ENCODE data around the gene KIAA1755.

KIAA1755 gene

GRCh38 chr20:38202153-38202981 is 58.2 kb downstream of the KIAA1755 start:
- no peak for DNase-seq

- no peak for DNase-seq
These were observed 59.2 kb downstream of the KIAA1755 start for GRCh38 chr20:38201356-38201755.

GRCh38 chr20:38200646-38201045 is 59.9 kb downstream of the KIAA1755 start:
- no peak for DNase-seq

- no peak for DNase-seq
These were observed 60.8 kb downstream of the KIAA1755 start for GRCh38 chr20:38199501-38200390.

- DNase-seq, result peak; percentile 33
These were observed 62.2 kb downstream of the KIAA1755 start for GRCh38 chr20:38198238-38198861.

- no peak for DNase-seq
These were observed 62.9 kb downstream of the KIAA1755 start for GRCh38 chr20:38197619-38198018.

- DNase-seq, result no peak
These were observed 63.3 kb downstream of the KIAA1755 start for GRCh38 chr20:38197217-38197616.

GRCh38 chr20:38196592-38196991 is 63.9 kb downstream of the KIAA1755 start:
- DNase-seq, result peak; percentile 54

- DNase-seq, result no peak
These were observed 64.5 kb downstream of the KIAA1755 start for GRCh38 chr20:38196076-38196475.

GRCh38 chr20:38195521-38195920 is 65.0 kb downstream of the KIAA1755 start:
- no peak for DNase-seq

- DNase-seq, result no peak
These were observed 65.5 kb downstream of the KIAA1755 start for GRCh38 chr20:38194971-38195504.

- DNase-seq, result no peak
These were observed 66.9 kb downstream of the KIAA1755 start for GRCh38 chr20:38193586-38194105.

- DNase-seq, result no peak
These were observed 68.1 kb downstream of the KIAA1755 start for GRCh38 chr20:38192323-38192885.

- DNase-seq, result no peak
These were observed 68.9 kb downstream of the KIAA1755 start for GRCh38 chr20:38191654-38192053.

GRCh38 chr20:38190936-38191371 is 69.6 kb downstream of the KIAA1755 start:
- DNase-seq, result no peak

- no peak for DNase-seq
These were observed 70.4 kb downstream of the KIAA1755 start for GRCh38 chr20:38190166-38190565.

- DNase-seq, result no peak
These were observed 73.0 kb downstream of the KIAA1755 start for GRCh38 chr20:38187517-38187916.

GRCh38 chr20:38186788-38187221 is 73.7 kb downstream of the KIAA1755 start:
- DNase-seq, result no peak

- no peak for DNase-seq
These were observed 76.4 kb downstream of the KIAA1755 start for GRCh38 chr20:38184101-38184500.

- DNase-seq, result no peak
These were observed 78.6 kb downstream of the KIAA1755 start for GRCh38 chr20:38181971-38182370.

GRCh38 chr20:38181207-38181801 is 79.2 kb downstream of the KIAA1755 start:
- DNase-seq, result no peak

GRCh38 chr20:38180781-38181180 is 79.8 kb downstream of the KIAA1755 start:
- DNase-seq, result no peak
